GM12875 (cell line): ENCODE data around the gene PRKAG2.
"Not testable (repeated sequence)": the region's sequence is repeated elsewhere in the genome, so short reads cannot be mapped to it uniquely, and the experiment has no call there.

ENCODE experiments used
- H3K4me3 ChIP-seq: one replicate; pipeline ENCODE4 v1.5.1; 2011; ENCODE audit warnings: low read depth, low read length, control low read depth
- TF ChIP-seq, protein P1 (sequence below): IDR thresholded peaks from 2 replicates; pipeline ENCODE4 v1.5.1; 2011; ENCODE audit warnings: low read depth, mild to moderate bottlenecking, control low read depth, inconsistent platforms, low read length, moderate library complexity, borderline replicate concordance; ENCODE audit not compliant: insufficient read depth

PRKAG2 gene

DNA sequence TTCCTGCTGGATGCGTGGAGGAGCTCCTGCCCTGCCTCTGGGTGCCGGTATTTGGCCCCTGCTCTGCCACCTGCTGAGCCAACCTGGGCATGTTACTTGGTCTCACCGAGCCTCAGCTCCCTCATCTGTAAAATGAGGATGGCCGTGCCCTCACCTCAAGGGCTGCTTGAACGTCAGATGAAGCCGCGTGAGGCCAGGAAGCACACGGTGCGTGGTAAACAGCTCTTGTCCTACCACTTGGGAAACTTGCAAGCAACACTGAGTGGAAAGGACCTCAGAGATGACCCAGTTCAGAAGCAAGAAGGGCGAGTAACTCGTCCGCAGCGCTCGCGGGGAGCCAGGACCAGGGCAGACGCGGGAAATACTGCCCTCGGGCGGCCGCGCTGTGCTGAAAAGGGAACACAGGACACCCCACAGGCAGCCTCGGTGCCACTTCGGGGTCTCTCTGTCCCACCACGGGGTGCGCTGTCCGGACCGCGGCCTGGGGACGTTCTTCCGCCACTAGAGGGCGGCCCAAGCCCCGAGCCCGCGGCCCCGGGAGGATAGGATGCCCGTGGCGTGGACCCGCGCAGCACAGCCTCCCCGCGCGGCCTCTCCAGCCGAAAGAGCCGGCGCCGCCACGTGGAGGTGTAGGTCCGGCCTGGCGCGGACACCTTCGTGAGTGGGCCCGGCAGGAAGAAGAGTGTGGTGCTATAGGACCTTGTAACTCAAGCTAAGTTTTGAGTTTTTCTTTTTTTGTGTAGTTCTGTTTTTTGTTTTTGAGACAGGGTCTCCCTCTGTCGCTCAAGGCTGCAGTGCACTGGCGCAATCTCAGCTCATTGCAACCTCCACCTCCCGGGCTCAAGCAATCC lies 94.1 kb downstream of the PRKAG2 start:
- TF ChIP-seq, protein P1, sequence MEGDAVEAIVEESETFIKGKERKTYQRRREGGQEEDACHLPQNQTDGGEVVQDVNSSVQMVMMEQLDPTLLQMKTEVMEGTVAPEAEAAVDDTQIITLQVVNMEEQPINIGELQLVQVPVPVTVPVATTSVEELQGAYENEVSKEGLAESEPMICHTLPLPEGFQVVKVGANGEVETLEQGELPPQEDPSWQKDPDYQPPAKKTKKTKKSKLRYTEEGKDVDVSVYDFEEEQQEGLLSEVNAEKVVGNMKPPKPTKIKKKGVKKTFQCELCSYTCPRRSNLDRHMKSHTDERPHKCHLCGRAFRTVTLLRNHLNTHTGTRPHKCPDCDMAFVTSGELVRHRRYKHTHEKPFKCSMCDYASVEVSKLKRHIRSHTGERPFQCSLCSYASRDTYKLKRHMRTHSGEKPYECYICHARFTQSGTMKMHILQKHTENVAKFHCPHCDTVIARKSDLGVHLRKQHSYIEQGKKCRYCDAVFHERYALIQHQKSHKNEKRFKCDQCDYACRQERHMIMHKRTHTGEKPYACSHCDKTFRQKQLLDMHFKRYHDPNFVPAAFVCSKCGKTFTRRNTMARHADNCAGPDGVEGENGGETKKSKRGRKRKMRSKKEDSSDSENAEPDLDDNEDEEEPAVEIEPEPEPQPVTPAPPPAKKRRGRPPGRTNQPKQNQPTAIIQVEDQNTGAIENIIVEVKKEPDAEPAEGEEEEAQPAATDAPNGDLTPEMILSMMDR, result peak; percentile 98
- H3K4me3 ChIP-seq, result no peak overlapping the region

DNA sequence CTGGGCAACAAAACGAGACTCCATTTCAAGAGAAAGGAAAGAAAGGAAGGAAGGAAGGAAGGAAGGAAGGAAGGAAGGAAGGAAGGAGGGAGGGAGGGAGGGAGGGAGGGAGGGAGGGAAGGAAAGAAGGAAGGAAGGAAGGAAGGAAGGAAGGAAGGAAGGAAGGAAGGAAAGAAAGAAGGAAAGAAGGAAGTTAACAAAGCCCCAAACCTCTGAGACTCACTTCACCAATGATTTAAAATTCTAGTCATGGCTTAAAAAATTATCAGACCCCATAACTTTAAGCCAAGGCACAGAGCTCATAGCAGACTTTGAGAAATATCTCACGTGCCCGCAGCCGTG lies 94.7 kb downstream of the PRKAG2 start:
- H3K4me3 ChIP-seq, result not testable (repeated sequence)

DNA sequence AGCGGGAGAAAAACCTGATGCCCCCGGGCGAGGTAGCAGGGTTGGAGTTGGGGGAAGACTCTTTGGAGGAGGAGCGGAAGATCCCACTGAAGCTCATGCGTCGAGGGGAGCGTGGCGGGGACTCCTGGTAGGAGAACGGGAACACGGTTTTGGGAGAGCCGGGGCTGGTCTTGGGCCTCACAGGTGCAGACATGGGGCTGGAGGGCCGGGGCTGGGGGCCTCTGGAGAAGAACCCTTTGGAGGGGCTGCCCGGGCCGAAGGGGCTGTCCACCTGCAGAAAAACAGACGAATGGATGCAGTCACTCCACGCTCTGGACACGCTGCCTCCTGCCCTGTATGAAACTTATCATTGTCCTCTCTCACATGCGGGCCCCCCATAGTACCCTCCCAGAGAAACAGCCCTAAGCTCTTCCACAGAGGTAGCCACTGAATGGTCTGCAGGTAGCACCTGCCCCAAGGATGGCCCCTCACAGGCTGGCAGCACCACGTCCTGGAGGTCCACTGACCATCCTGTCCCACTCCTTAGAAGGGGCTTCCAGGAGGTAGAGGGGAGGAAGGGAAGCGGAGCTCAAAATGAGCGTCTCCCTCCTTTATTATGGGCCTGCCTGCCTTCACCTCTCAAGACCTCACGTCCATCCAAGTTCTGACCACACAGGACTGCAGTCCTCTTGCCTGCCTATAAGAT lies 95.6 kb downstream of the PRKAG2 start:
- TF ChIP-seq, protein P1, result no peak
- H3K4me3 ChIP-seq, result no peak overlapping the region

DNA sequence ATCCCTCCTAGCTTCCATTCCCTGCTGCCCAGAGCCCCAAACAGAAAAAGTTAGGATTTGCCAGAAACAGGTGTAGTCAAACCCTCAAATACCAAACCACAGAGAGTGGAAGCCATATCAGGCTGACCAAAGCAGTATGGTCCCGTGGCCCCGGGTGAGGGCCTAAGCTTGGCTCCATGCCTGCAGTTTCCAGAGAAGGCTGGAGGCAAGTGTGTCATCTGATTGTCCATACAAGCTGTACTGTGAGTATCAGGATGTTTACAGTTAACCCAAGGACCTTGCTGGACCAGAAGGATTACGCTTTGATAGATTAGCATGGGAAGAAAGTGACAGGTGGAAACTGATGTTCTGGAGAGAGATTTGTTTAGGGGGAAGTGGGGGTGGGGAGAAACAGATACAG lies 96.3 kb downstream of the PRKAG2 start:
- no peak overlapping the region for H3K4me3 ChIP-seq
- TF ChIP-seq, protein P1, result no peak

DNA sequence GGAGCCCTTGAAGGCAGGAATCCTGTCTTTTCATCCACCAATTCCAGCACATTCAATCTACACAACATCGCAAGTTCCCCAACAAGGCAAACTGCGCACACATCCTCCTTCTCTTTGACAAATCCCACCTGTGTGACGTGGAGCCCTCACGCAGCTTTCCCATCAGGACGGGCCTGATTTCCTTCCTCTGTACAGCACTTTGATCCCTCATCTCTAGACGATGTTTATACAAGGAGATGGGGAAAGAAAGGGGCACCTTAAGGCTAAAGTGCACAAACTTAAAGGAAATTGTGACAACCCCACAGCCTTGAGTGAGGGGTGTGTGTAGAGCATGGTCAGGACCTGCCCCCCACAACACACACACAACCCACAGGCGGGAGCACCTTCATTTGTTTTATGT lies 97.2 kb downstream of the PRKAG2 start:
- TF ChIP-seq, protein P1, result no peak

DNA sequence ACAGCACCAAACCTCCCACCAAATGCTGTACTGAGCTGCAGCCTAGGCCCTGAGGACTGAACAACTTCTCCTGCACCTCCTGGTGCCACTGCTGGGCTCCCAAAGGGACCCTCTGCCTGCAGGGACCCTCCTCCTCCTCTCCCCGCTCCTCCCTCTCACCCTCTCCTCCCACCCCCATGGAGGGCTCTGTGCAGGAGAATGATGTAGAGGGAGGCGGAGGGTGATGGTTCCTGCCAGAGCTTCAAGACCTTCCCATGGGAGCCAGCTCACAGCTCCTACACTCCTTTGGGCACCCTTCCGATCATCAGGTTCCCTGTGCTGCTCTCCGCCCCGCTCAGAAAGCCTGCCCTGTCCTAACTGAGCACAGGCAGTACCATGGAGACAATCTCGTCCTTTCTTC lies 97.7 kb downstream of the PRKAG2 start:
- TF ChIP-seq, protein P1, result no peak
- no peak overlapping the region for H3K4me3 ChIP-seq

More for the DNA sequence above, 97.2 kb downstream of the PRKAG2 start:
- no peak overlapping the region for H3K4me3 ChIP-seq

DNA sequence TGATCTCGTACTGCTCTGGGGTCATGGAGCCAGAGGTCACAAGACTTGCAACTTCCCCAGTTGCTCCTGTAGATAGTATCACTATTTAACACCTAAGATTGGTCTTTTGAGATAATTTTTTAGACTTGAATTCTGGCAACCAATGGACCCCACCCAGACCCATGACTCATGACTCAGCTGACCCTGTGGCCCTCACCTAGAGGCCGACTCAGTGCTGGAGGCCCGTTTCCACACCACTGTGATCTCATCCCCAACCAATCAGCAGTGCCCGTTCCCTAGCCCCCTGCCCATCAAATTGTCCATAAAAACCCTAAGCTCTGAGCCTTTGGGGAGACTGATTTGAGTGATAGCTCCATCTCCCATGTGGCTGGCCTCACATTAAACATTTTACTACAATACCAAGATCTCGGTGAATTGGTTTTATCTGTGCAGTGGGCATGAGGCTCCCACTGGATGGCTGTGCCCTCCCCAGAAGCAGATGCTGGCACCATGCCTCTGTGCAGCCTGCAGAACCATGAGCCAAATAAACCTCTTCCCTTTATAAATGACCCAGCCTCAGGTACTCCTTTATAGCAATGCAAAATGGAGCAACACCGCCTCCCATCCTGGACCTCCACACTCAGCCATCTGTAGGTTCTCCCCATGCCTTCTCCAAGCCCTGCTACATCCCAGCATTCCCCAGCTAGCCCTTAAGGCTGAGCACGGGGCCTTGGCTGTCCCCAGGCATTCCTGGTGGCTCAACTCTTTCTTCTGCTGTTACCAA lies 98.8 kb downstream of the PRKAG2 start:
- TF ChIP-seq, protein P1, result no peak
- H3K4me3 ChIP-seq, result no peak overlapping the region
